ENCODE data around the gene PLA2G4A. TPM values are rescaled to one million over a fixed set of nuclear protein-coding genes. Genes with fewer than 3 reads are reported as not detected.

PLA2G4A gene
- total RNA-seq, 2 donors from 2014 or later, result 0.35 to 0.96 TPM

- no peak overlapping the region for H3K27ac Mint-ChIP-seq
- peaks cover 7% of the 10 kb centered on the region for H3K27me3 Mint-ChIP-seq
- DNase-seq (no peak), ATAC-seq (no peak)
- no peaks in the 10 kb centered on the region for H3K4me1 Mint-ChIP-seq
- H3K36me3 Mint-ChIP-seq (ENCODE audit: low read depth), result no peaks in the 10 kb centered on the region
- no peak overlapping the region for H3K4me3 Mint-ChIP-seq
- H3K9me3 ChIP-seq (ENCODE audit: control insufficient read depth, low read length, poor library complexity, severe bottlenecking), result no peaks in the 10 kb centered on the region
Observed at GRCh38 chr1:186923486-186923885, 94.7 kb downstream of the PLA2G4A start.

DNA sequence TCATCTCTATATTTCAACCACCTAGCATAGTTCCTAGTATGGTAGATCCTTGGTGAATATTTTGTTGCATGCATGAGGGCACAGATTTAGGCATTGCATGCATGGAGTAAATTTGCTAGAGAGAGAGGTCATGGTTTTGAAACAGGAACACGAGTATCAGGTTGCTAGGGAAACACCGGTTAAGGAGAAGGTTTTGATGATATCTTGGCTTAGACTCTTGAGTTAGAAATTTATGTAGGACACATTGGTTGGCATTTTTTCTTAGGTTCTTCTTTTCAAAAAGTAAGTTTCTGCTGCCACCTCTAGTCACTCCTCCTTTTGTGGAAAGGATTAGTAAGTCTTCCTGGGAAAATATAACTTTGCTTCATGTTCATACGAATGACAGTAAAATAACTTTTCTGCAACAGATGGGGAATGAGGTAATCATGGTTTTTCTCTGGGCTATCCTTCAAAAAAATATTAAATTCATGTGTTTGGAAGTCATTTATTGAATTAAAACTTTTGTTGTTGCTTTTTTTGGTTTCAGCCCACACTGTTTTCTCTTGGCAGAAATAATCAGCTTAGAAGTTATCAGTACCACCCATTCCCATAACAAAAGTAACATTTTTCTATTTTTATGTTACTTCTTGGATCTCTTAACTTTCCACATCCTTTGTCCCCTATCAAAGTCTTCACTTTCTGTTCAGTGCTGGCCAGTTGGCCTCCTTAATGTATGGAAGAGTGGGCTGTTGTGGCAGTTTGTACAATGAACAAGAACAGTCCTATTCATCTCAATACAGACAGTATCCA lies 97.3 kb downstream of the PLA2G4A start:
- Mint-ChIP-seq H3K4me1 (no peaks in the 10 kb centered on the region), H3K4me3 (no peak overlapping the region), H3K27ac (no peak overlapping the region), H3K27me3 (peaks cover 15% of the 10 kb centered on the region), H3K36me3 (ENCODE audit: low read depth) (no peaks in the 10 kb centered on the region)
- DNase-seq (no peak), ATAC-seq (no peak)
- no peaks in the 10 kb centered on the region for H3K9me3 ChIP-seq (ENCODE audit: control insufficient read depth, low read length, poor library complexity, severe bottlenecking)

GRCh38 chr1:186927884-186928283 lies 99.1 kb downstream of the PLA2G4A start:
- no peaks in the 10 kb centered on the region for H3K4me1 Mint-ChIP-seq
- H3K9me3 ChIP-seq (ENCODE audit: control insufficient read depth, low read length, poor library complexity, severe bottlenecking), result no peaks in the 10 kb centered on the region
- H3K36me3 Mint-ChIP-seq (ENCODE audit: low read depth), result no peaks in the 10 kb centered on the region
- DNase-seq (no peak), ATAC-seq (no peak)
- no peak overlapping the region for H3K27ac Mint-ChIP-seq
- H3K27me3 Mint-ChIP-seq, result peaks cover 15% of the 10 kb centered on the region
- no peak overlapping the region for H3K4me3 Mint-ChIP-seq

DNA sequence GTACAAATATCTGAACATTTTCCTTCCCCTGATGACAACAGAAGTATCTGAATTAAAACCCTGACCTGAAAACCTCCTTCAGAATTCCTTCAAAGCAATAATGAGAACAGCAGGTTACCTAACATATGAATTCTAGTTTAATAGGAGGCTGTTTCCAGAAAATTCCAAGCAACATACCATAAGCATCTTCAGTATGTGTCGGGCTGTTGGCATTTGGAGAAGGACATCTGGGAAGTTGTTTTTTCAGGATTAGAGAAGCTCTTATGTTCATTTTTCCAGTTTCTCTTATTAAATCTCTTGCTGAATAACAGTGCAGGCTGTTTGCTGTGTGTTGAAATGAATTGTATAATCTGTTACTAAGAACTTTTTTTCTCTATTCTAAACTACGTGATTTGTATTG lies 101.5 kb downstream of the PLA2G4A start:
- H3K27ac Mint-ChIP-seq, result no peak overlapping the region
- H3K9me3 ChIP-seq (ENCODE audit: control insufficient read depth, low read length, poor library complexity, severe bottlenecking), result no peaks in the 10 kb centered on the region
- DNase-seq (no peak), ATAC-seq (no peak)
- no peak overlapping the region for H3K4me3 Mint-ChIP-seq
- H3K4me1 Mint-ChIP-seq, result peaks cover 2% of the 10 kb centered on the region
- peaks cover 15% of the 10 kb centered on the region for H3K27me3 Mint-ChIP-seq
- H3K36me3 Mint-ChIP-seq (ENCODE audit: low read depth), result no peaks in the 10 kb centered on the region

GRCh38 chr1:186937016-186937670 lies 108.4 kb downstream of the PLA2G4A start:
- no peaks in the 10 kb centered on the region for H3K27me3 Mint-ChIP-seq
- H3K4me3 Mint-ChIP-seq, result no peak overlapping the region
- H3K27ac Mint-ChIP-seq, result no peak overlapping the region
- peaks cover 2% of the 10 kb centered on the region for H3K4me1 Mint-ChIP-seq
- no peak for ATAC-seq
- H3K36me3 Mint-ChIP-seq (ENCODE audit: low read depth), result no peaks in the 10 kb centered on the region
- no peak for DNase-seq
- H3K9me3 ChIP-seq (ENCODE audit: control insufficient read depth, low read length, poor library complexity, severe bottlenecking), result no peaks in the 10 kb centered on the region

DNA sequence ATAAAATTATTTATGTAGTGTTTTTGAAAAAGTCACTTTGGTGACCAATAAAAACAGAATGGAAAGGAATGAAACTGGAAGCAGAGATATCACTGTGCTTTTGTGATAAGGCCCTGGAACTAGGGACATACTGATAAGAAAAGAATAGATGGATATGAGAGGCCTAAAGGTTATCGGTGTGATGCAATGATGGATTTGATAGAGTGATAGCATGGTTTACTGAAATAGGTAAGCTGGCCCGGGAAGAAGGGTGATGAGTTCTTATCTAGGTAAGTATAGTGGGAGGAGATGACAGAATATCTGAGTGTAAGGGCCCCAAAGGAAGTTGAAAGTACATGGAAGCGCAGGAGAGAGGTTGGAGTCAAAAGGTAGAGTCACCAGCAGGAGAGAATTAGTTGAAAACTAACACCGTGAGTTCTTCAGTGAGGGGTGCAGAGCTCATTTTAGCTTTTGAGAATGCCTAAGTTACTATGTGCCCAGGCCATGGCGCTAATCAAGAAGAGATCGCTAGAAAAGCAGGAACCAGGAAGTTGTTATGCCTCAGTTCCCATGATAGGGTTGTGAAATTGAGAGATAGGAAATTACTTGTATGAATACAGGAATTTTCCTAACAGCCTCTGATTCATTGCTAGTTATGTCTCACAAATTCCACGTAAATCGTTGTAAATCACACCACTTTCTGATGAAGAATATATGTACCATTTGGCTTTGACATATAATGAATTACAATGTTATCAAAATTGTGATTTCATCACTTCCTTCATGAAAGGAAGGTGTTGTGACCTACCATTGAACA lies 115.3 kb downstream of the PLA2G4A start:
- peaks cover 9% of the 10 kb centered on the region for H3K27me3 Mint-ChIP-seq

GRCh38 chr1:186945146-186945545 lies 116.4 kb downstream of the PLA2G4A start:
- Mint-ChIP-seq H3K4me1 (no peaks in the 10 kb centered on the region), H3K4me3 (no peak overlapping the region)

More for the DNA sequence above, 115.3 kb downstream of the PLA2G4A start:
- DNase-seq (no peak), ATAC-seq (no peak)
- no peaks in the 10 kb centered on the region for H3K9me3 ChIP-seq (ENCODE audit: control insufficient read depth, low read length, poor library complexity, severe bottlenecking)
- Mint-ChIP-seq H3K36me3 (ENCODE audit: low read depth) (no peaks in the 10 kb centered on the region), H3K4me1 (no peaks in the 10 kb centered on the region), H3K27ac (no peak overlapping the region), H3K4me3 (no peak overlapping the region)

DNA sequence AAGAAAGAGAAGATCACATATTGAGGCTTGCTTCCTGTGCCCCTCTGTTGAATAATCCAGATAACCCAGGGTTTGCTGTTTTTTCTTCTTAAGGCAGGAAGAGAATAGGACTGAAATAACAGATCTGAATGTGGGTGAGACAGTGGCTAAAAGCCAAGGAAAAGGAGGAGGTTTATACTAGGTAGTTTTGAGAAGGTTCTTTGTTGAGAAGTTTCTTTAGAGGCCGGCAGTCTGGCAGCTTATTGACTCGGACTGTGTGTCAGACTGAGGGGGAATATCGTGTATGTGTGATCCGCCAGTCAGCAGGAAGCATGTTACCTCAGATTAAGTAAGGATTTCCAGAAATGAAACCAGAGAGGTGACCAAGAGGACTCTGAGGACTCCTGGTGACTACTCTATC lies 119.8 kb downstream of the PLA2G4A start:
- no peak overlapping the region for H3K4me3 Mint-ChIP-seq
- ATAC-seq (no peak), DNase-seq (no peak)
- H3K9me3 ChIP-seq (ENCODE audit: control insufficient read depth, low read length, poor library complexity, severe bottlenecking), result no peaks in the 10 kb centered on the region
- H3K36me3 Mint-ChIP-seq (ENCODE audit: low read depth), result no peaks in the 10 kb centered on the region
- no peak overlapping the region for H3K27ac Mint-ChIP-seq
- no peaks in the 10 kb centered on the region for H3K4me1 Mint-ChIP-seq
- H3K27me3 Mint-ChIP-seq, result peaks cover 9% of the 10 kb centered on the region

More at GRCh38 chr1:186945146-186945545, 116.4 kb downstream of the PLA2G4A start:
- Mint-ChIP-seq H3K27me3 (peaks cover 9% of the 10 kb centered on the region), H3K36me3 (ENCODE audit: low read depth) (no peaks in the 10 kb centered on the region), H3K27ac (no peak overlapping the region)
- no peak for DNase-seq
- no peak for ATAC-seq
- no peaks in the 10 kb centered on the region for H3K9me3 ChIP-seq (ENCODE audit: control insufficient read depth, low read length, poor library complexity, severe bottlenecking)

DNA sequence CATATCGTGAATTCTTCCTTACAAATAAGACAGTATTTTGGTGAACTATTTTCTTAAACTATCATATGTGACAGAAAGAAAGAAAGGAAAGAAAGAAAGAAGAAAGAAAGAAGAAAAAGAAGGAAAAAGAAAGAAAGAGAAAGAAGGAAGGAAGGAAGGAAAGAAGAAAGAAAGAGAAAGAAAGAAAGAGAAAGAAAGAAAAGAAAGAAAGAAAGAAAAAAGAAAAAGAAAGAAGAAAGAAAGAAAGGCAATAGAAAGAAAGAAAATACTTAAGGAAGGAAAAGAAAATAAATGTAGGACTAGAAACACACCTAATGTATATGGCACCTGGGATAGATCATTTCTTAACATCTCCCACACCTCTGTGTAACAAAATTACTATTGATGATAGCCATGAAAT lies 120.4 kb downstream of the PLA2G4A start:
- Mint-ChIP-seq H3K36me3 (ENCODE audit: low read depth) (no peaks in the 10 kb centered on the region), H3K4me3 (no peak overlapping the region), H3K27ac (no peak overlapping the region), H3K4me1 (no peaks in the 10 kb centered on the region), H3K27me3 (peaks cover 9% of the 10 kb centered on the region)
- ATAC-seq (no peak), DNase-seq (no peak)
- no peaks in the 10 kb centered on the region for H3K9me3 ChIP-seq (ENCODE audit: control insufficient read depth, low read length, poor library complexity, severe bottlenecking)

DNA sequence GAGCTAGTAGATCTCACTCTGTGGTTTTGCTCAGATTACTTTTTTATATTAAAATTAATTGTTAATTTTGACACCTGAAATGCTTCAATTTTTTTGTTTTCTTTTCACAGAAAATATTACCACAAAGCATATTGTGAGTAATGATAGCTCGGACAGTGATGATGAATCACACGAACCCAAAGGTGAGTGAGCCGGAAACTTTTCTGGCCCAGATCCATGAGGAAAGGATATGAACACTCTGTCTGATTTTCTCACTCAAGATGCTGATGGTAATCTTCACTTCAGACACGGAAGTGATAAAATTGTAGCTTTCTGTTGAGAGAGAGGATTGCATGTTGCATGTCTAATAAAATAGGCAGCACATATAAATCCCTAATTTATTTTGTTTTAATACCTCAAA lies 121.8 kb downstream of the PLA2G4A start:
- Mint-ChIP-seq H3K27ac (no peak overlapping the region), H3K4me3 (no peak overlapping the region), H3K4me1 (no peaks in the 10 kb centered on the region), H3K36me3 (ENCODE audit: low read depth) (no peaks in the 10 kb centered on the region), H3K27me3 (peaks cover 7% of the 10 kb centered on the region)
- no peak for ATAC-seq
- DNase-seq, result no peak
- no peaks in the 10 kb centered on the region for H3K9me3 ChIP-seq (ENCODE audit: control insufficient read depth, low read length, poor library complexity, severe bottlenecking)

- Mint-ChIP-seq H3K27ac (no peak overlapping the region), H3K4me3 (no peak overlapping the region), H3K36me3 (ENCODE audit: low read depth) (no peaks in the 10 kb centered on the region), H3K4me1 (no peaks in the 10 kb centered on the region), H3K27me3 (peaks cover 6% of the 10 kb centered on the region)
- H3K9me3 ChIP-seq (ENCODE audit: control insufficient read depth, low read length, poor library complexity, severe bottlenecking), result no peaks in the 10 kb centered on the region
- DNase-seq (no peak), ATAC-seq (no peak)
Observed at GRCh38 chr1:186953876-186954275, 125.1 kb downstream of the PLA2G4A start.

DNA sequence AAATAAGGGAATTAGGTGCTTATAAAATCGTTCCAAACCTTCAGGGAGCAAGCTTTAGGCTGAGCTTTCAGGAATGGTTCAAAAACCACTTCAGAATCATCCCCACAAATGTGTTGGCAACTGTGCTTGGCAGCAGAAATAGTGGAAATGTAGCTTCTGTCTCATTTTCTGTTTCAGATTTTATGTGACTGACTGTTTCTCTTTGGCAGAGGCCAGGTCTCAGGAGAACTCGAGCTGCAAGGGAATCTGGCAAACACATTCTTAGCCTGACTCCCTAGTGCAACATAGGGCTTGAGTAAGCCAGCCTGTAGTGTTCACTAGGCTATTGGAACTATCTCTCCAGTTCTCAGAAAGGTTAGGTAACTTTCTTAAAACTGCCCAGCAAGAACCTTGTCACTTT lies 128.6 kb downstream of the PLA2G4A start:
- Mint-ChIP-seq H3K27me3 (peaks cover 6% of the 10 kb centered on the region), H3K27ac (no peak overlapping the region), H3K36me3 (ENCODE audit: low read depth) (no peaks in the 10 kb centered on the region), H3K4me1 (no peaks in the 10 kb centered on the region), H3K4me3 (no peak overlapping the region)
- DNase-seq (no peak), ATAC-seq (no peak)
- H3K9me3 ChIP-seq (ENCODE audit: control insufficient read depth, low read length, poor library complexity, severe bottlenecking), result no peaks in the 10 kb centered on the region

GRCh38 chr1:186958520-186958919 lies 129.8 kb downstream of the PLA2G4A start:
- no peak for DNase-seq
- Mint-ChIP-seq H3K4me3 (no peak overlapping the region), H3K27me3 (peaks cover 6% of the 10 kb centered on the region), H3K27ac (no peak overlapping the region), H3K4me1 (no peaks in the 10 kb centered on the region), H3K36me3 (ENCODE audit: low read depth) (no peaks in the 10 kb centered on the region)
- no peaks in the 10 kb centered on the region for H3K9me3 ChIP-seq (ENCODE audit: control insufficient read depth, low read length, poor library complexity, severe bottlenecking)
- ATAC-seq, result no peak
